Skeletal muscle tissue (tissue), 4 donors: ENCODE data around the gene CSRNP3. TPM values are rescaled to one million over a fixed set of nuclear protein-coding genes. Genes with fewer than 3 reads are reported as not detected.

ENCODE experiments used
- H3K27ac ChIP-seq: one replicate; pipeline ENCODE4 v1.7.0; 2013; ENCODE audit warnings: mild to moderate bottlenecking, low read depth, low read length, inconsistent platforms
- H3K27me3 ChIP-seq, 3 donors: one replicate each; pipeline ENCODE4 v1.7.0; 2013; ENCODE audit warnings: low read length in 3 of 3; ENCODE audit not compliant: control insufficient read depth in 3 of 3, insufficient read depth in 3 of 3
- H3K36me3 ChIP-seq, 3 donors: one replicate each; pipeline ENCODE4 v1.7.0; 2013; ENCODE audit warnings: low read length in 3 of 3; ENCODE audit not compliant: control insufficient read depth in 3 of 3, insufficient read depth in 3 of 3
- H3K4me1 ChIP-seq, 3 donors: one replicate each; pipeline ENCODE4 v1.7.0; 2013; ENCODE audit warnings: low read length in 3 of 3, mild to moderate bottlenecking in 3 of 3; ENCODE audit not compliant: control insufficient read depth in 3 of 3, insufficient read depth in 3 of 3
- H3K4me3 ChIP-seq, 3 donors: one replicate each; pipeline ENCODE4 v1.7.0; 2013; ENCODE audit warnings: low read length in 3 of 3
- H3K9ac ChIP-seq, 3 donors: one replicate each; pipeline ENCODE4 v1.7.0; 2013; ENCODE audit warnings: low read length in 3 of 3, mild to moderate bottlenecking in 3 of 3, moderate library complexity in 2 of 3, low read depth in 1 of 3
- H3K9me3 ChIP-seq, 3 donors: one replicate each; pipeline ENCODE4 v1.7.0; 2013; ENCODE audit warnings: low read length in 3 of 3; ENCODE audit not compliant: control insufficient read depth in 3 of 3
- total RNA-seq: library from RNA; depleted of rRNA; stranded (reverse); fragments of >200 nt; gene quantifications from one replicate; pipeline ENCODE4 v1.2.3, GENCODE V29; 2014
- donor health status: Osteomylitis.

CSRNP3 gene
- total RNA-seq, 1 donor from 2014 or later: 18.8 TPM

DNA sequence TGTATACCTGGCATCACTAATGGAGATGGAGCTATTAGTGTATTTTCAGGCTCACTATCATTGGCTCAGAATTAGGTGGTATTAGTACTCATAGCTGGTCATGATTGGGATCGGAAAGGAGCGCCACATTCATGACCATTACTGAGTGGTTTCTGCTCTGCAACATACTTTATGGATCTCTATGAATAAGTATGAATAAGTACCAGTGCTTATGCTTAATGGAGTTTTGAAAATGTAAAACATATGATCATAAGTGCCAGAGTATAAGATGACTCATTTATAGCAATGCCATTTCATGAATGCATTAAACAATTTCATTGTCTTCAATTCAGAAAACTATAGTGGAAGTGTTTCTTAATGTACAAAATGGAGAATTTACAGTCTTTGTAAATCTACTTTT, 167.9 kb downstream of the CSRNP3 start:
- Histone ChIP-seq H3K27ac (no peak overlapping the region), H3K36me3 (no peaks in the 10 kb centered on the region), H3K4me1 (no peaks in the 10 kb centered on the region), H3K9me3 (no peaks in the 10 kb centered on the region), H3K9ac (no peak overlapping the region), H3K27me3 (no peaks in the 10 kb centered on the region), H3K4me3 (no peak overlapping the region)

DNA sequence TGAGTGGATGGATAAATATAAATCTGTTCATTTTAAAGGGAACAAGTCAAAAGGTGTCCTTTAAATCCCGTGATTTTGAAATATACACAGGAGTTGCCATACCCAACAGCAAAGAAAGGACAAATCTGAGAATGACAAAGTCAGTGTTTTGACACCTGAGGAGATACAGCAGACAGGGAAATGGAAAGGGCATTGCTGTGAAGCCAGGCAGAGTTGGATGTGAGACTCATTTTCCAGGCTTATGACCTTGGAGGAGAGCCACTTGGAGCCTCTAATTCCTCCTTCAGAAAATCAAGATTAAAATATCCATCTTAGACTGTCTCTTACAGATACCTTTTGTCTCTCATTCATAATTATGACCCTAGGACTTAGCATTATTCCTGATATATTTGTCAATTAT, 170.0 kb downstream of the CSRNP3 start:
- H3K27ac ChIP-seq: no peak overlapping the region
- no peaks in the 10 kb centered on the region for H3K36me3 ChIP-seq
- no peaks in the 10 kb centered on the region for H3K9me3 ChIP-seq
- no peaks in the 10 kb centered on the region for H3K27me3 ChIP-seq
- H3K4me1 ChIP-seq: no peaks in the 10 kb centered on the region
- H3K9ac ChIP-seq: no peak overlapping the region
- H3K4me3 ChIP-seq: no peak overlapping the region

- no peaks in the 10 kb centered on the region for H3K36me3 ChIP-seq
- H3K9ac ChIP-seq: no peak overlapping the region
- no peak overlapping the region for H3K4me3 ChIP-seq
- no peak overlapping the region for H3K27ac ChIP-seq
- no peaks in the 10 kb centered on the region for H3K27me3 ChIP-seq
- no peaks in the 10 kb centered on the region for H3K4me1 ChIP-seq
- no peaks in the 10 kb centered on the region for H3K9me3 ChIP-seq
Measured at GRCh38 chr2:165640247-165640929, 170.9 kb downstream of the CSRNP3 start.

DNA sequence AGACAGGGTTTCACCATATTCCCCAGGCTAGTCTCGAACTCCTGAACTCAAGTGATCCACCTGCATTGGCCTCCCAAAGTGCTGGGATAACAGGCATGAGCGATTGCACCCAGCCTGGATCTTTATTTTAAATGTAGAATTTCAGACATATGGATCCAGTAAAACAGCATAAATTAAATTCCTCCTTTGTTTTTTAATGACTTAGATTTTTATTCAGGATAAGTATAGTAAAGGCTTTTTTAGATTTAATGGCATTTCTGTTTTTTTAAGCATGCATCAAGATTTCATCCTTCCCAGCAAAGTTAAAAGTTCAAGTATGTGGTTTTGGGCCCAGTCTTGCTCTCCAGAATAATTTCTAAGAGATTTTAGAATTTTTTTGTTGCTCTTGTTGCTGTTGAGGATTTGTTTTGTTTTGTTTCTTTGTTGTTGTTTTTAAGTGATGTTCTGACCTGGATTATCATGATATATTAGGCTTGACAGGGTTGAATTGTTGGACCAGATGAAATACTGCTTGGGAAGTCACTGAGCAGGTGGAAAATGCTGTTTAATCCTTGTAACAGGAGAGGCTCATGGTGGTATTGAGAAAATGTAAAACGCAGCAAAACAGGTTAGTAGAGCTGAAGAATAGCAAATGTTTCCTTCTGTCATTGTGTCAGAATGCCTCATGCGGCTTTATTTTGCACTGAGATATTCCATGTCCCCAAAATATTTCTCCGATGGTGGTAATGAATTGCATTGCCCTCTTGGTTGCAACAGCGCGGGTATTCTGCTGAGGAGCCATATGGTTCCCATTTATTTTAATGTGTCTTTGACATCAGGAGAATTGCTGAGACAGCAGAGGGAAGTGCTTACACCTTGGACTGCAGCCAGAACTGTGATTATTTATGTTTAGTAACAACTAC, 176.7 kb downstream of the CSRNP3 start:
- Histone ChIP-seq H3K36me3 (no peaks in the 10 kb centered on the region), H3K9ac (no peak overlapping the region), H3K4me3 (no peak overlapping the region), H3K9me3 (no peaks in the 10 kb centered on the region), H3K27ac (no peak overlapping the region), H3K4me1 (no peaks in the 10 kb centered on the region), H3K27me3 (no peaks in the 10 kb centered on the region)

DNA sequence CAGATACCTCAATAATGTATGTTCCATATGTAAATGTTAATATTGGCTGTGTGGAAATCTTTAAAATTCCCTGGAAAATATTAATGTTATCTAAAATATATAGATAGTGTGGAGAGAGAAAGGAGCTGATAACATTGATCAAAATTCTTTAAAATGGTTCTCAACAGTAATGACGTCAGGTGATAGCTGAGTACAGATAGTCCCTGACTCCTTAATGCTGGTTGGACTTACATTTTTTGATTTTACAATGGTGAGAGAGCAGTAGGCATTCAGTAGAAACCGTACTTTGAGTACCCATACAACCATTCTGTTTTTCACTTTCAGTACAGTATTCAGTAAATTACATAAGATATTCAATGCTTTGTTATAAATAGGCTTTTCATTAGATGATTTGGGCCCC, 177.9 kb downstream of the CSRNP3 start:
- Histone ChIP-seq H3K9ac (no peak overlapping the region), H3K4me3 (no peak overlapping the region), H3K36me3 (no peaks in the 10 kb centered on the region), H3K9me3 (no peaks in the 10 kb centered on the region), H3K27ac (no peak overlapping the region), H3K27me3 (no peaks in the 10 kb centered on the region), H3K4me1 (no peaks in the 10 kb centered on the region)

DNA sequence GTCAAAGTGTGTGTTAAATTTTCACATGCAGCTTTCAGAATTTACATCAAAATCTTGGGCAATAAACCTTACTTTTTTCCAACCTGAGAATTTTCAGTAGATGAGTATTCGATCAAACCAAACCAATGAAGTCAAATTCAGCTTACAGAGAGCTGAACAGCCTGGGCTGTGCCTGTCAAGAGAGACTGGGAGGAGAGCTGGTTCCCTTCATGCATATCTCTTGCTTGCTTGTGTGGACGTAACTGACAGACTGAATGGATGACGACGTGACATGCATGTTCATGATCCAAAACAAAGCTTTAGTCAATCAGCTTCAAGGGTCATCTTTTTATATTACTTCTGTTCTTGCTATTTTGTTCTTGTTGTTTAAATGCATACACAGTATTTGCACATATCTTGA, 179.3 kb downstream of the CSRNP3 start:
- H3K9me3 ChIP-seq: no peaks in the 10 kb centered on the region
- no peaks in the 10 kb centered on the region for H3K36me3 ChIP-seq
- no peak overlapping the region for H3K9ac ChIP-seq
- no peak overlapping the region for H3K4me3 ChIP-seq
- no peaks in the 10 kb centered on the region for H3K4me1 ChIP-seq
- no peaks in the 10 kb centered on the region for H3K27me3 ChIP-seq
- H3K27ac ChIP-seq: no peak overlapping the region

DNA sequence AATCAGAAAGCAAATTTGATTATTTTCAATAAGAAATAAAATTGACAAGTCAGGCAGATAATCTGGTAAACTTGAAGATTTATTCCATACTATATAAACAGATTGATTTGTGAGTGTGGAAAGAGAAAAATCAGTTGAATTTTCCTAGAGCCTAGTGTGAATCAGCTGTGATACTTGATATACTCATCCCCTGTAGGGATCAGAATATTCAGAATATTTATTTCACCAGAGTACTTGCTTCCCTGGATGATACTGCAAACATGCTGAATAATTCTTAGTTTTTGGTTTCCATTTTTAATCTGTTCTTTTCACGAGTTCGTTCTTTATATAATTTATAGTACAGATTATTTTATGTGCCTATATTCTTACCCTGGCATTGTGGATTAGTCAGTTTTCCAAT, 181.7 kb downstream of the CSRNP3 start:
- no peak overlapping the region for H3K27ac ChIP-seq
- no peak overlapping the region for H3K9ac ChIP-seq

GRCh38 chr2:165655661-165656060, 186.2 kb downstream of the CSRNP3 start:
- H3K36me3 ChIP-seq: no peaks in the 10 kb centered on the region
- no peaks in the 10 kb centered on the region for H3K27me3 ChIP-seq
- H3K9me3 ChIP-seq: no peaks in the 10 kb centered on the region
- no peak overlapping the region for H3K4me3 ChIP-seq
- no peak overlapping the region for H3K27ac ChIP-seq
- no peak overlapping the region for H3K9ac ChIP-seq
- no peaks in the 10 kb centered on the region for H3K4me1 ChIP-seq

More for the DNA sequence above, 181.7 kb downstream of the CSRNP3 start:
- no peaks in the 10 kb centered on the region for H3K4me1 ChIP-seq
- no peak overlapping the region for H3K4me3 ChIP-seq
- H3K36me3 ChIP-seq: no peaks in the 10 kb centered on the region
- H3K27me3 ChIP-seq: no peaks in the 10 kb centered on the region
- H3K9me3 ChIP-seq: no peaks in the 10 kb centered on the region

- Histone ChIP-seq H3K9me3 (no peaks in the 10 kb centered on the region), H3K9ac (no peak overlapping the region), H3K4me3 (no peak overlapping the region), H3K4me1 (no peaks in the 10 kb centered on the region), H3K36me3 (no peaks in the 10 kb centered on the region), H3K27me3 (no peaks in the 10 kb centered on the region), H3K27ac (no peak overlapping the region)
Measured at GRCh38 chr2:165660361-165660760, 190.9 kb downstream of the CSRNP3 start.

DNA sequence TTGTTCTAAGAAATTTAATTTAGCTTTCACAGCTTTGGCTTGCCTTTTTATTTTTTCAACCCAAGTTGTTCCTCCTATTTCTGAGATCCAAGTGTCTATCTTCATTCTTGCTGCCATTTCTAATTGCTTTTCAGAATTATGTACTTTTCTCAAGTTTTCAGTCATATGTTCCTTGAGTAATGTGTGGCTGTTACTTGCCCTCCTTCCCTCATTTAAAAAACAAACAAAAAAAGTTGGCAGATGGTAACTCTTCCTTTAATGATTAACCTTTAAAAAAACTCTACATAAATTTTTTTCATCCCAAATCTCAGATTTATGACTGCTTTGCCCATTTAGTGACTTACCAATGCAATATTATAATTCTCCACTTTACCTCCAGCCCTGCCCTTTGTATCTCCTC, 193.2 kb downstream of the CSRNP3 start:
- H3K9me3 ChIP-seq: no peaks in the 10 kb centered on the region

More for the DNA sequence above, 193.2 kb downstream of the CSRNP3 start:
- no peaks in the 10 kb centered on the region for H3K27me3 ChIP-seq
- no peaks in the 10 kb centered on the region for H3K36me3 ChIP-seq
- H3K9ac ChIP-seq: no peak overlapping the region
- H3K4me1 ChIP-seq: no peaks in the 10 kb centered on the region
- H3K4me3 ChIP-seq: no peak overlapping the region
- H3K27ac ChIP-seq: no peak overlapping the region
